GM10847 (cell line): ENCODE results near the gene TRIM61.

ENCODE experiments used
- POLR2A ChIP-seq: IDR thresholded peaks from 2 replicates; pipeline ENCODE4 v1.6.1; 2011; ENCODE audit not compliant: insufficient read length; ENCODE audit errors: extremely low read depth

TRIM61 gene

GRCh38 chr4:164977243-164978164 lies at the start of gene TRIM61:
TSS of gene TRIM61 (minus strand) at chr4:164977657. CDS start at chr4:164970002, 7,655 bp downstream.
- TF ChIP-seq POLR2A, result peak; percentile 30

- TF ChIP-seq POLR2A, result no peak
Observed at GRCh38 chr4:165016971-165017370, 39.5 kb upstream of the TRIM61 start.

- TF ChIP-seq POLR2A, result no peak
Observed at GRCh38 chr4:165013691-165014090, 36.2 kb upstream of the TRIM61 start.

GRCh38 chr4:165011403-165011802 lies 33.9 kb upstream of the TRIM61 start:
- TF ChIP-seq POLR2A, result no peak

- TF ChIP-seq POLR2A, result no peak
Observed at GRCh38 chr4:165010991-165011390, 33.5 kb upstream of the TRIM61 start.

GRCh38 chr4:165010487-165010886 lies 33.0 kb upstream of the TRIM61 start:
- no peak for TF ChIP-seq POLR2A

GRCh38 chr4:165009493-165010227 lies 32.2 kb upstream of the TRIM61 start:
- TF ChIP-seq POLR2A, result no peak

GRCh38 chr4:165006886-165007285 lies 29.4 kb upstream of the TRIM61 start:
- TF ChIP-seq POLR2A, result no peak

GRCh38 chr4:165006456-165006855 lies 29.0 kb upstream of the TRIM61 start:
- TF ChIP-seq POLR2A, result no peak

GRCh38 chr4:165005352-165005925 lies 28.0 kb upstream of the TRIM61 start:
- TF ChIP-seq POLR2A, result no peak

GRCh38 chr4:164997941-164998340 lies 20.5 kb upstream of the TRIM61 start:
- no peak for TF ChIP-seq POLR2A

- TF ChIP-seq POLR2A, result no peak
Observed at GRCh38 chr4:164997324-164997723, 19.9 kb upstream of the TRIM61 start.

GRCh38 chr4:164989471-164989870 lies 12.0 kb upstream of the TRIM61 start:
- TF ChIP-seq POLR2A, result no peak

- no peak for TF ChIP-seq POLR2A
Observed at GRCh38 chr4:164959896-164960295, 17.6 kb downstream of the TRIM61 start.

- TF ChIP-seq POLR2A, result peak; percentile 76
Observed at GRCh38 chr4:164956766-164957643, 20.5 kb downstream of the TRIM61 start.
